Suprapubic skin (tissue), 4 donors: Measurements from ENCODE around the gene FRMD3.

Experiments
- EP300 ChIP-seq: sonication (generic); formaldehyde crosslinking; IDR thresholded peaks from one replicate; pipeline ENCODE4 v1.6.1; 2017; ENCODE audit warnings: antibody characterized with exemption
- POLR2A ChIP-seq, 2 donors: fragments of 450-650 bp; IDR thresholded peaks; one replicate each; pipeline ENCODE4 v1.6.1; 2017; ENCODE audit warnings: antibody characterized with exemption in 2 of 2, mild to moderate bottlenecking in 2 of 2, moderate library complexity in 2 of 2
- POLR2AphosphoS5 ChIP-seq, 3 donors: sonication (generic); formaldehyde crosslinking; IDR thresholded peaks; one replicate each; pipeline ENCODE4 v1.6.1; 2017; ENCODE audit warnings: antibody characterized with exemption in 3 of 3
- TF ChIP-seq, protein P1 (sequence below), 2 donors: fragments of 200-600 bp in 1 of 2; fragments of 450-650 bp in 1 of 2; sonication (generic) in 1 of 2; IDR thresholded peaks; one replicate each; pipeline ENCODE4 v1.5.1; 2016 to 2019; ENCODE audit warnings: antibody characterized with exemption in 2 of 2, mild to moderate bottlenecking in 1 of 2, moderate library complexity in 1 of 2

DNA sequence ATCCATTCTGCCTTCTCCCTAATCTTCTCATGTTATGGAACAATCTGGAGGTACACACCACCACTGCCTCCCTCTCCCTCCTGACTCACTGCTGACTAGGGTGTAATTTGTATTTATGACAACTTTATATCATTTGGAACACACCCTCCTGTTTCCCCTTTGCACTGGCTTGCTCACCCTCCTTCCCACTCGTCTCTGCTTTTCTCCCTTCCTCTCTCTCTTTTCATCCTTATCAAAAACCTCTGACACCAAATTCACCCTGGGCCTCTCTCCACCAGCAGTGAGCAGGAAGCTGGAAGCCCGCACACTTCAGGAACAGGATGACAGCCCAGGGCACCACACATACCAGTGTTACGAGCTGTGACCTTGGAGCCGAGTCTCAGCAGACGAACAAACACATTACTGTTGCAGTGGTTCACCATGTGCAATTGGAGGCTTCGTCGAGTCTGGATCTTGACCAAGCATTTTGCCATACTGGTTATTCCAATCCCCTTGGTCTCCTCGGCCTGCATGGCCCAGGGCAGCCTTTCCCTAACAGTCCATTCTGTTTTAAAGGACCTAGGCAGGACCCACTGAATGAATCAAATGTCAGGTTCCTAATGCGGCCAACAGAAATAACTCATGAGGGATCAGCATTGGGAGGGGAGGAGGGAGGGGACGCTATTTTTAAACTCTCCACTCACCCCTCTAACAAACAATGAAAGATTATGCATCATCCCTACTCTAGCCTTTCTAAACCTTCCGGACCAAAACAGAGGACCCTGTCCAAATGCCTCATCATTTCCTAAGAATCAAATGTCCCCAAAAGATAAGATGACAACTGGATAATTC is 271.3 kb downstream of the FRMD3 start:
- TF ChIP-seq, protein P1, sequence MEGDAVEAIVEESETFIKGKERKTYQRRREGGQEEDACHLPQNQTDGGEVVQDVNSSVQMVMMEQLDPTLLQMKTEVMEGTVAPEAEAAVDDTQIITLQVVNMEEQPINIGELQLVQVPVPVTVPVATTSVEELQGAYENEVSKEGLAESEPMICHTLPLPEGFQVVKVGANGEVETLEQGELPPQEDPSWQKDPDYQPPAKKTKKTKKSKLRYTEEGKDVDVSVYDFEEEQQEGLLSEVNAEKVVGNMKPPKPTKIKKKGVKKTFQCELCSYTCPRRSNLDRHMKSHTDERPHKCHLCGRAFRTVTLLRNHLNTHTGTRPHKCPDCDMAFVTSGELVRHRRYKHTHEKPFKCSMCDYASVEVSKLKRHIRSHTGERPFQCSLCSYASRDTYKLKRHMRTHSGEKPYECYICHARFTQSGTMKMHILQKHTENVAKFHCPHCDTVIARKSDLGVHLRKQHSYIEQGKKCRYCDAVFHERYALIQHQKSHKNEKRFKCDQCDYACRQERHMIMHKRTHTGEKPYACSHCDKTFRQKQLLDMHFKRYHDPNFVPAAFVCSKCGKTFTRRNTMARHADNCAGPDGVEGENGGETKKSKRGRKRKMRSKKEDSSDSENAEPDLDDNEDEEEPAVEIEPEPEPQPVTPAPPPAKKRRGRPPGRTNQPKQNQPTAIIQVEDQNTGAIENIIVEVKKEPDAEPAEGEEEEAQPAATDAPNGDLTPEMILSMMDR (IDR thresholded peaks at IDR 0.05), result no peak
- TF ChIP-seq EP300, result no peak
- no peak for TF ChIP-seq POLR2A (IDR thresholded peaks at IDR 0.05)
- no peak for TF ChIP-seq POLR2AphosphoS5 (IDR thresholded peaks at IDR 0.05)
